HG03521 (cell line): ENCODE measurements around the gene PIP5K1B.

Experiments used
- ATAC-seq: cut with Tn5 transposase; IDR thresholded peaks from one replicate; pipeline ENCODE4 v1.9.1; 2021; ENCODE audit warnings: mild to moderate bottlenecking, moderate library complexity; ENCODE audit not compliant: unreplicated experiment

The PIP5K1B gene

GRCh38 chr9:68706363-68707201 is 1.5 kb downstream of the PIP5K1B start:
- no peak for ATAC-seq

- no peak for ATAC-seq
Observed at GRCh38 chr9:68707801-68708488, 2.9 kb downstream of the PIP5K1B start.

GRCh38 chr9:68708513-68708912 is 3.5 kb downstream of the PIP5K1B start:
- ATAC-seq: no peak

- no peak for ATAC-seq
Observed at GRCh38 chr9:68709291-68710110, 4.5 kb downstream of the PIP5K1B start.

- ATAC-seq: no peak
Observed at GRCh38 chr9:68710111-68710471, 5.1 kb downstream of the PIP5K1B start.

GRCh38 chr9:68711281-68711680 is 6.2 kb downstream of the PIP5K1B start:
- no peak for ATAC-seq

GRCh38 chr9:68711932-68712331 is 6.9 kb downstream of the PIP5K1B start:
- no peak for ATAC-seq

GRCh38 chr9:68714416-68715180 is 9.6 kb downstream of the PIP5K1B start:
- ATAC-seq: no peak

- ATAC-seq: no peak
Observed at GRCh38 chr9:68715181-68715456, 10.1 kb downstream of the PIP5K1B start.

- ATAC-seq: no peak
Observed at GRCh38 chr9:68717552-68718443, 12.8 kb downstream of the PIP5K1B start.

GRCh38 chr9:68719847-68720246 is 14.8 kb downstream of the PIP5K1B start:
- ATAC-seq: no peak

GRCh38 chr9:68720656-68721313 is 15.7 kb downstream of the PIP5K1B start:
- no peak for ATAC-seq

- no peak for ATAC-seq
Observed at GRCh38 chr9:68721666-68722330, 16.8 kb downstream of the PIP5K1B start.

- ATAC-seq: no peak
Observed at GRCh38 chr9:68725070-68725469, 20.0 kb downstream of the PIP5K1B start.

GRCh38 chr9:68726489-68726888 is 21.4 kb downstream of the PIP5K1B start:
- ATAC-seq: no peak

- ATAC-seq: no peak
Observed at GRCh38 chr9:68727636-68728035, 22.6 kb downstream of the PIP5K1B start.

- ATAC-seq: no peak
Observed at GRCh38 chr9:68728731-68729130, 23.7 kb downstream of the PIP5K1B start.

GRCh38 chr9:68730570-68731235 is 25.7 kb downstream of the PIP5K1B start:
- ATAC-seq: no peak
